ENCODE measurements around the gene GNB4. TPM values are rescaled to one million over a fixed set of nuclear protein-coding genes. Genes with fewer than 3 reads are reported as not detected.

Gene GNB4
- total and polyA plus RNA-seq, 2 of the 8 experiments (the other 6 are each of a cell fraction or from before 2014, with no cell fraction given), result 13.4 to 29.2 TPM

GRCh38 chr3:179415377-179415776 lies 35.9 kb downstream of the GNB4 start (continued):
- TF ChIP-seq POLR2AphosphoS5 (IDR thresholded peaks at IDR 0.05; ENCODE audit: low read depth, low read length), result no peak
- no peak for TF ChIP-seq HDAC6 (IDR thresholded peaks at IDR 0.05; ENCODE audit: low read depth, low read length)

Measured in H1 (cell line).